Endothelial cell (in vitro differentiated cells): Measurements from ENCODE around the gene TWIST2. TPM values are rescaled to one million over a fixed set of nuclear protein-coding genes. Genes with fewer than 3 reads are reported as not detected.

Experiments used
- DNase-seq: peaks from one replicate; pipeline ENCODE4 v3.0.0; 2021; ENCODE audit warnings: low spot score
- H3K27ac Mint-ChIP-seq: one replicate; pipeline ENCODE4 v1.8.0; 2021; ENCODE audit warnings: mixed read lengths, inconsistent platforms; ENCODE audit not compliant: unreplicated experiment
- H3K27me3 Mint-ChIP-seq: one replicate; pipeline ENCODE4 v1.8.0; 2021; ENCODE audit warnings: mild to moderate bottlenecking, moderate library complexity, mixed read lengths, inconsistent platforms; ENCODE audit not compliant: unreplicated experiment
- H3K36me3 Mint-ChIP-seq: one replicate; pipeline ENCODE4 v1.8.0; 2021; ENCODE audit warnings: mild to moderate bottlenecking, low read depth, mixed read lengths, inconsistent platforms; ENCODE audit not compliant: unreplicated experiment
- H3K4me1 Mint-ChIP-seq: one replicate; pipeline ENCODE4 v1.8.0; 2021; ENCODE audit warnings: mild to moderate bottlenecking, mixed read lengths, inconsistent platforms; ENCODE audit not compliant: unreplicated experiment
- H3K4me3 Mint-ChIP-seq: one replicate; pipeline ENCODE4 v1.8.0; 2021; ENCODE audit warnings: mild to moderate bottlenecking, mixed read lengths, inconsistent platforms; ENCODE audit not compliant: unreplicated experiment
- H3K9me3 Mint-ChIP-seq: one replicate; pipeline ENCODE4 v1.8.0; 2021; ENCODE audit warnings: mixed read lengths, inconsistent platforms; ENCODE audit not compliant: unreplicated experiment
- CTCF ChIP-seq: fragments of 200-600 bp; sonication (generic); IDR thresholded peaks from one replicate; pipeline ENCODE4 v1.5.0; 2021; ENCODE audit warnings: antibody characterized with exemption; ENCODE audit not compliant: unreplicated experiment
- total RNA-seq: library from RNA; stranded (reverse); fragmentation: NEBNext Ultra II Directional; extraction: Animal tissue kit (Norgen Biotek cat#: 25700); gene quantifications from one replicate; pipeline ENCODE4 v1.2.1, GENCODE V29; 2021; ENCODE audit not compliant: unreplicated experiment

TWIST2 gene
- total RNA-seq, 1 donor from 2014 or later, result not detected

- no peak overlapping the region for H3K27ac Mint-ChIP-seq
- no peaks in the 10 kb centered on the region for H3K36me3 Mint-ChIP-seq
- no peak for TF ChIP-seq CTCF
- H3K4me3 Mint-ChIP-seq, result no peak overlapping the region
- H3K9me3 Mint-ChIP-seq, result no peaks in the 10 kb centered on the region
- peaks cover 6% of the 10 kb centered on the region for H3K27me3 Mint-ChIP-seq
- no peaks in the 10 kb centered on the region for H3K4me1 Mint-ChIP-seq
- DNase-seq, result no peak
Measured at GRCh38 chr2:238886453-238887094, 38.7 kb downstream of the TWIST2 start.

DNA sequence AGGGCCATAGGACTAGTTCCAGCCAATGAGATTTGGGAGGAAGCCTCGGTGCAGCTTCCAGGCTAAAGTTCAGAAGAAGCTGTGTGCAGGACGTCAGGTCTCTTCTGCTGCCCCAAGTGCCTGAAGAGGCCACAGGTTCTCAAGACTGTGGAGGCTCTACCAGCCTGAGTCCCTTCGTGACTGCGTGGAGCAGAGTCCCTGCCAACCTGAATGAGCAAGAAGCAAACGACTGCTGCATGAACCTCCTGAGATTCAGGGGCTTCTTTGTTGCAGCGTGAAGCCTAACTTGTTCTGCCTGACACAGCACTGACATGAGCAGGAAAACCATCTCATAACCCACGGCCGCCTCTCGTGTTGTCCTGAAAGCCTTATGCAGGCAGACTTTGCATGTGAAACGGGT lies 39.7 kb downstream of the TWIST2 start:
- no peak for TF ChIP-seq CTCF
- H3K27ac Mint-ChIP-seq, result no peak overlapping the region
- H3K9me3 Mint-ChIP-seq, result no peaks in the 10 kb centered on the region
- no peaks in the 10 kb centered on the region for H3K4me1 Mint-ChIP-seq
- peaks cover 7% of the 10 kb centered on the region for H3K27me3 Mint-ChIP-seq
- H3K4me3 Mint-ChIP-seq, result no peak overlapping the region
- DNase-seq, result no peak
- H3K36me3 Mint-ChIP-seq, result no peaks in the 10 kb centered on the region

GRCh38 chr2:238888781-238889180 lies 40.9 kb downstream of the TWIST2 start:
- no peak overlapping the region for H3K4me3 Mint-ChIP-seq
- no peak overlapping the region for H3K27ac Mint-ChIP-seq
- no peak for TF ChIP-seq CTCF
- DNase-seq, result no peak
- H3K4me1 Mint-ChIP-seq, result no peaks in the 10 kb centered on the region
- no peaks in the 10 kb centered on the region for H3K9me3 Mint-ChIP-seq
- no peaks in the 10 kb centered on the region for H3K36me3 Mint-ChIP-seq
- H3K27me3 Mint-ChIP-seq, result peaks cover 4% of the 10 kb centered on the region

DNA sequence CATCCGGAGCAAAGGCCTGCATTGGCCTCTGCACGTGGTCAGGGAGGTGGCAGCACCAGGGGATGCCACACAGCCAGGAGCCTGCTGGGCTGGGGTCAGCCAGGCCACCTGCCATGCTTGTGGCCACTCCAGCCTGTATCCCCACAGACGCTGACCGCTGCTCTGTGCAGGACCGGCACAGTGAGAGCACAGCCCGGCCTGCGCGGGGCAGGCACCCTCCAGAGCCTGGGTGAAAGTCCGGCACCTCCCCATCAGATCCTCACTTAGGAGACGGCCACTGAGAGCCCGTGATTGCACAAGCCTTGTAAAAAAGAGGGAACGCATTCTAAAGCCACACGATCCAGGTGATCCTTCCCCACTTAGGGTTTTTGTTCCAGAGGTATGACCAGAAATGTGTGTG lies 42.2 kb downstream of the TWIST2 start:
- TF ChIP-seq CTCF, result no peak
- H3K36me3 Mint-ChIP-seq, result no peaks in the 10 kb centered on the region

DNA sequence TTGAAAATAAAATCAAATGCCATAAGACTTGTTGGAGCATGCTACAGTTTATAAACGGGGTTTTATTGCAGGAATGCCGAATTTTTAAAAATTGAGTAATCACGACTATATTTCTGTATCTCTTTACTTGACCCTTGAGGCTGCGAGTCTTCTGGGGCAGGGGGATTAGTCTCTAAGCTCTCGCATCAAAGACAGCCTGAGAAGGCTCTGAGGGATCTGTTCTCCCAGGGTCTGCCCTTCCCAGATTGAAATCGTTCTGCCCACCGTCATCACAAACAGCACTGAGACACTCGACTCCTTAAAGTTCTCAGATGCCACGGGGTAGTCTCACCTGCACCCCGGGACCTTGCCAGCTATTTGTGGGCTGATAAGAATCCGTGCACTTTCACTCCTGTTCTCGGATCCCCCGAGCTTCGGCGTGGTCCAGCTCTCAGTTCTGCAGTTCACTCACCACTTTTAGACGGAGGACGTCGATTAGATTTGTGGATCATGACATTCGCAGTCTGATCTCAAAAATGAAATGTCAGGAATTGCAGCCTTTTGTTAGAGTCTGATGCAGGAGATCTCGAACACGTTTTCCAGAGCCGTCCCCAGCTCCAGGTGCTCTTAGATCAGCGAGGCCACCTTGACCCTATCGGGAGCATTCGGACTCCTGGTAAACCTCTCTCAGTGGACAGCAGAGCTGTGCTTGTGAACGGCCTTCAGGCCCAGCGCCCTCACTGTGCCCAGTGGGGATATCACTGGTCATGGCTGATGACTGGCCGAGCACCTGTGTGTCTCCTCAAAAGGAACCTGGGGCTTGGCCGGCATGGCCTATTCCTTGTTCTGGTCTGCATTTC lies 43.0 kb downstream of the TWIST2 start:
- no peaks in the 10 kb centered on the region for H3K9me3 Mint-ChIP-seq
- no peak overlapping the region for H3K27ac Mint-ChIP-seq
- H3K4me3 Mint-ChIP-seq, result no peak overlapping the region
- no peak for TF ChIP-seq CTCF
- DNase-seq, result no peak
- H3K27me3 Mint-ChIP-seq, result peaks cover 4% of the 10 kb centered on the region
- H3K4me1 Mint-ChIP-seq, result no peaks in the 10 kb centered on the region
- no peaks in the 10 kb centered on the region for H3K36me3 Mint-ChIP-seq

More for the DNA sequence above, 42.2 kb downstream of the TWIST2 start:
- Mint-ChIP-seq H3K27me3 (peaks cover 3% of the 10 kb centered on the region), H3K4me1 (no peaks in the 10 kb centered on the region), H3K9me3 (no peaks in the 10 kb centered on the region), H3K4me3 (no peak overlapping the region), H3K27ac (no peak overlapping the region)
- DNase-seq, result no peak
